Spleen (tissue), 7 donors: ENCODE data around the gene RITA1.

Experiments
- CTCF ChIP-seq, 11 experiments: fragments of 200-600 bp in 7 of 11; fragments of 450-650 bp in 4 of 11; sonication (generic) in 4 of 11; IDR thresholded peaks in 8 of 11; conservative IDR thresholded peaks in 3 of 11; 1 replicate in 7 of 11; 2 replicates in 4 of 11; pipeline versions ENCODE4 v1.4.0 to v1.8.0; 2016 to 2021; ENCODE audit warnings: antibody characterized with exemption in 11 of 11, inconsistent platforms in 4 of 11, mild to moderate bottlenecking in 1 of 11
- POLR2A ChIP-seq, 3 donors: fragments of 450-650 bp; IDR thresholded peaks; one replicate each; pipeline ENCODE4 v1.5.1; 2017; ENCODE audit warnings: antibody characterized with exemption in 3 of 3, mild to moderate bottlenecking in 1 of 3
- donor health status: DM: no; HTN: no; CAD: no; lungs with moderate emphysema.
- donor health status: DM: no; HTN: no; CAD: no.
- donor health status: DM: no; HTN: no; CAD: no.

- TF ChIP-seq POLR2A (IDR thresholded peaks at IDR 0.05) (no peak), CTCF (IDR thresholded peaks at IDR 0.05 in 8 of 11, conservative IDR thresholded peaks at IDR 0.05 in 3 of 11) (no peak)
Measured at GRCh38 chr12:113136128-113136989, 49.2 kb upstream of the RITA1 start.
